ENCODE data around the gene NEU4. TPM values are rescaled to one million over a fixed set of nuclear protein-coding genes. Genes with fewer than 3 reads are reported as not detected.

The NEU4 gene
- total RNA-seq, 1 experiment from 2014 or later: 0.70 TPM

DNA sequence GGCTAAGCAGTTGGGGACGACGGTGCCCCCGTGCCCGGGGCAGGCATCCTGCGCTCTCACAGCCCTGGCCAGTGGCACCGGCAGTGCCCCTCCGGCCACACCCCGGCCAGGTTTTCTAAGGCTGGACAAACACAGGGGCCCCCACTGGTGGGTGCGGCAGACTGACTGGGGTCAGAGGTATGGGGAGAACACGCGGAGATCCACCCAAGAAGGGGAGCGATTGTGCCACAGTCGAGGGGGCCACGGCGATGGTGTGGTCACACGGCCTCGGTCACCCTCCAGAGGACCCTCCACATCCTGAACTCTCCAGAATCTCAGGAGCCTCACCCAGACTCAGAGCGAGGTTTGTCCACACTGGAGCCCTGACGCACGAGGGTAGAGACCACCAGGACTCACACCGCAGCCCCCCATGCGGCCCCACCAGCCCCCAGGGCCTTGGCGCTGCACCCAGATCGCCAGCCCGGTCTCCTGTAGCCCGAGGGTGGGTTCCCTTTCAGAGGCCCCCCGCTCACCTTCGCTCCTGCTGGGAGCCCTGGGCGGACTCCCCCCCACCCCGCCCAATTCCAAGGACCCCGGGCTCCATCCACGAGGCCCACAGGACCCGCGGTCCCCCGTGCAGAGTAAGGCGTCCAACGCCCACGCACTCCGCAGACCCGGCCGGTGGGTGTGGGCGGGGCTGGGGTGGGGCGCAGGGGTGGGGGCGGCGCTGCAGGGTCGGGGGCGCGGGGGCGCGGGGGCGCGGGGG, 34.5 kb downstream of the NEU4 start:
- DNase-seq: peak; percentile 34
- no peak overlapping the region for H2AFZ ChIP-seq (ENCODE audit: low read length)
- H3K4me3 Mint-ChIP-seq: peak overlapping the region; percentile 33 to 62; a peak in 4 of 5 replicates
- no peak overlapping the region for H3K27ac ChIP-seq (ENCODE audit: insufficient read length, low read depth, low read length)
- no peak overlapping the region for H3K56ac ChIP-seq (ENCODE audit: insufficient read length, low read depth, low read length)
- H3K18ac ChIP-seq (ENCODE audit: insufficient read length, low read depth, low read length): no peak overlapping the region
- no peak overlapping the region for H3K4ac ChIP-seq (ENCODE audit: low read depth, low read length)
- H3K27me3 ChIP-seq (ENCODE audit: insufficient read depth, low read length): peaks cover 2% of the 10 kb centered on the region; the same call in 1 of the 2 replicates
- H3T11ph ChIP-seq (ENCODE audit: low read length): no peak overlapping the region
- H2BK15ac ChIP-seq (ENCODE audit: low read depth, low read length): no peak overlapping the region
- no peak overlapping the region for H3K27ac Mint-ChIP-seq
- H3K79me1 ChIP-seq (ENCODE audit: insufficient read depth, low read depth, low read length, poor library complexity, severe bottlenecking): no peaks in the 10 kb centered on the region
- no peaks in the 10 kb centered on the region for H3K9me3 ChIP-seq (ENCODE audit: control insufficient read depth, low read depth, low read length)
- no peak overlapping the region for H4K5ac ChIP-seq (ENCODE audit: insufficient read length, low read depth, low read length)
- no peak overlapping the region for H2BK20ac ChIP-seq (ENCODE audit: low read depth, low read length, poor library complexity, severe bottlenecking)
- no peaks in the 10 kb centered on the region for H4K20me1 ChIP-seq (ENCODE audit: control insufficient read depth, insufficient read depth, insufficient read length)
- H3K4me1 Mint-ChIP-seq: peaks cover 7 to 29% of the 10 kb centered on the region in 2 experiments
- TF ChIP-seq, protein P1, sequence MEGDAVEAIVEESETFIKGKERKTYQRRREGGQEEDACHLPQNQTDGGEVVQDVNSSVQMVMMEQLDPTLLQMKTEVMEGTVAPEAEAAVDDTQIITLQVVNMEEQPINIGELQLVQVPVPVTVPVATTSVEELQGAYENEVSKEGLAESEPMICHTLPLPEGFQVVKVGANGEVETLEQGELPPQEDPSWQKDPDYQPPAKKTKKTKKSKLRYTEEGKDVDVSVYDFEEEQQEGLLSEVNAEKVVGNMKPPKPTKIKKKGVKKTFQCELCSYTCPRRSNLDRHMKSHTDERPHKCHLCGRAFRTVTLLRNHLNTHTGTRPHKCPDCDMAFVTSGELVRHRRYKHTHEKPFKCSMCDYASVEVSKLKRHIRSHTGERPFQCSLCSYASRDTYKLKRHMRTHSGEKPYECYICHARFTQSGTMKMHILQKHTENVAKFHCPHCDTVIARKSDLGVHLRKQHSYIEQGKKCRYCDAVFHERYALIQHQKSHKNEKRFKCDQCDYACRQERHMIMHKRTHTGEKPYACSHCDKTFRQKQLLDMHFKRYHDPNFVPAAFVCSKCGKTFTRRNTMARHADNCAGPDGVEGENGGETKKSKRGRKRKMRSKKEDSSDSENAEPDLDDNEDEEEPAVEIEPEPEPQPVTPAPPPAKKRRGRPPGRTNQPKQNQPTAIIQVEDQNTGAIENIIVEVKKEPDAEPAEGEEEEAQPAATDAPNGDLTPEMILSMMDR (conservative IDR thresholded peaks at IDR 0.05): no peak
- H3K9me3 Mint-ChIP-seq: peaks cover 0 to 4% of the 10 kb centered on the region in 2 experiments; a peak in 1 of 5 replicates
- no peak overlapping the region for H2BK120ac ChIP-seq (ENCODE audit: low read depth, low read length, poor library complexity, severe bottlenecking)
- H4K91ac ChIP-seq (ENCODE audit: insufficient read length, low read depth, low read length): no peak overlapping the region
- no peak overlapping the region for H2BK5ac ChIP-seq (ENCODE audit: insufficient read length, low read length)
- H2AK5ac ChIP-seq (ENCODE audit: insufficient read length, low read length): no peak overlapping the region
- no peaks in the 10 kb centered on the region; the same call in 1 of the 2 replicates for H3K4me1 ChIP-seq (ENCODE audit: insufficient read depth, low read length)
- H3K9ac ChIP-seq (ENCODE audit: extremely low read depth, insufficient read length, low read length): no peak overlapping the region
- no peak overlapping the region for H2BK12ac ChIP-seq (ENCODE audit: insufficient read length, low read depth, low read length)
- WGBS (ENCODE audit: extremely low coverage, insufficient read length, low lambda C conversion rate): no CpG with 5 or more reads among the region's 52 CpGs
- no peak overlapping the region for H3K14ac ChIP-seq (ENCODE audit: insufficient read depth, low read length)
- no peak overlapping the region for H4K8ac ChIP-seq (replicated peaks; ENCODE audit: insufficient read length, low read depth, low read length)
- H3K23ac ChIP-seq (ENCODE audit: insufficient read length, low read depth, low read length): no peak overlapping the region
- H3K36me3 Mint-ChIP-seq (ENCODE audit: insufficient read depth in 1 of 3, low read depth in 3 of 3): peaks cover 0 to 1% (median 0%) of the 10 kb centered on the region in 3 experiments; a peak in 1 of 7 replicates
- H3K4me2 ChIP-seq (ENCODE audit: insufficient read depth, insufficient read length, low read length): peak overlapping the region; percentile 6
- no peaks in the 10 kb centered on the region for H3K79me2 ChIP-seq (ENCODE audit: insufficient read depth, low read length)
- H3K27me3 Mint-ChIP-seq (ENCODE audit: low read depth): peaks cover 47% of the 10 kb centered on the region
- no peaks in the 10 kb centered on the region for H3K23me2 ChIP-seq (ENCODE audit: insufficient read length, low read depth, low read length, poor library complexity, severe bottlenecking)
